Motor neuron (in vitro differentiated cells): Measurements from ENCODE around the gene BAZ2A. TPM values are rescaled to one million over a fixed set of nuclear protein-coding genes. Genes with fewer than 3 reads are reported as not detected.
"Not testable (repeated sequence)": the region's sequence is repeated elsewhere in the genome, so short reads cannot be mapped to it uniquely, and the experiment has no call there.

Experiments
- ATAC-seq, 8 experiments: fragments of 200-7000 bp; cut with Tn5 transposase; replicated peaks in 6 of 8; 2 replicates each; pipeline ENCODE4 v1.8.0; 2021; ENCODE audit warnings: mild to moderate bottlenecking in 8 of 8, moderate library complexity in 8 of 8
- H3K27ac ChIP-seq, 2 donors: fragments of 250-450 bp; sonication (Bioruptor Pico); 2 replicates each; pipeline ENCODE4 v1.9.0; 2021; ENCODE audit warnings: antibody characterized with exemption in 2 of 2, mild to moderate bottlenecking in 2 of 2, moderate library complexity in 1 of 2
- H3K4me1 ChIP-seq, 2 donors: fragments of 250-450 bp; sonication (Bioruptor Pico); replicated peaks in 1 of 2; 2 replicates each; pipeline ENCODE4 v1.6.1; 2021; ENCODE audit warnings: antibody characterized with exemption in 2 of 2, mild to moderate bottlenecking in 2 of 2, moderate library complexity in 1 of 2
- H3K4me3 ChIP-seq, 5 donors: fragments of 250-450 bp; sonication (Bioruptor Pico); 2 replicates each; pipeline ENCODE4 v1.9.0; 2021; ENCODE audit warnings: antibody characterized with exemption in 5 of 5, mild to moderate bottlenecking in 5 of 5, moderate library complexity in 4 of 5
- WGBS, 10 experiments: fragments of 450-650 bp; shearing (Covaris generic); methylation state at CpG; one replicate each; pipeline ENCODE4 v1.0.0; 2022; 5-methylcytosine and 5-hydroxymethylcytosine counted together
- in situ Hi-C, 9 experiments: fragments of 400-800 bp; cut with MboI; loops; one replicate each; pipeline ENCODE4 v1.15.0; 2021; ENCODE audit warnings: low sequenced_read_pairs in 9 of 9, low pct_unique_long_range_greater_than_20kb in 2 of 9; ENCODE audit not compliant: unreplicated experiment in 9 of 9
- total RNA-seq, 8 experiments: library from RNA; unstranded; fragments of 300-600 nt; gene quantifications; 2 replicates each; pipeline versions ENCODE4 v1.2.3 to v1.2.4, GENCODE V29; 2022

BAZ2A gene
- total RNA-seq, 8 experiments from 2014 or later: 19.8 to 101 (median 44.2) TPM

DNA sequence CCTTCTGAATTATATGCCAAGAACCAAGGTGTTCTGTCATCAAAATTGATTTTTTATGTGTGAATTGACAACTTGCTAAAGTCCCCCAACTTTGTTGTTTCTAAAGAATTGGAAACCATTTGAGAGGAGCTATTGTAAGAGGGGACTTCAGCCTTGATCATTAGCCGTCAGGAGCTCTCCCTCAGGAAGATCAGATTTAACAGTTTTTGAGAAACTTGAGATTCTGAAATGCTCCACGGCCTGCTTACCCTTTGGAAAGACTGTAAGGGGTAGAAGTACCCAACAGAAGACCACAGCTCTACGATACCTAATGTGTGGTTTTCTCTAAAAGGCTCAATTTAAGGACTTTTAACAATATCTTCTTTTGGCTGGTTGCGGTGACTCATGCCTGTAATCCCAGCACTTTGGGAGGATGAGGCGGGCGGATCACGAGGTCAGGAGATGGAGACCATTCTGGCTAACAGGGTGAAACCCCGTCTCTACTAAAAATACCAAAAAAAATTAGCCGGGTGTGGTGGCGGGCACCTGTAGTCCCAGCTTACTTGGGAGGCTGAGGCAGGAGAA lies 51.1 kb downstream of the BAZ2A start:
- Histone ChIP-seq H3K4me3 (no peak overlapping the region), H3K4me1 (no peaks in the 10 kb centered on the region), H3K27ac (no peak overlapping the region)
- in situ Hi-C loops: loop anchor here in 1 of 9 experiments (10.0 kb wide), 1 partner anchor 64 kb away; no protein-coding TSS in a partner anchor
- 76 to 98% (median 90%) methylated on average over 1 to 9 of the region's 10 CpGs for WGBS, 10 experiments
- no peak for ATAC-seq

DNA sequence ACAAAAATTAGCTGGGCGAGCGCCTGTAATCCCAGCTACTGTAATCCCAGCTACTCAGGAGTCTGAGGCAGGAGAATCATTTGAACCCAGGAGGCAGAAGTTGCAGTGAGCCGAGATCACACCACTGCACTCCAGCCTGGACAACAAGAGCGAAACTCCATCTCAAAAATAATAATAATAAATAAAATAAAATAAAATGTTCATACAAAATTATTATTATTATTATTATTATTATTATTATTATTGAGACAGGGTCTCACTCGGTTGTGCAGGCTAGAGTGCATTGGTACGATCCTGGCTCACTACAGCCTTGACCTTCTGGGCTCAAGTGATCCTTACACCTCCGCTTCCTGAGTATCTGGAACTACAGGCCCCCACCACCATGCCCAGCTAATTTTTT lies 52.9 kb downstream of the BAZ2A start:
- H3K4me1 ChIP-seq, H3K4me3 ChIP-seq, ATAC-seq, H3K27ac ChIP-seq: not testable (repeated sequence)
- in situ Hi-C loops: loop anchor here in 1 of 9 experiments (10.0 kb wide), 1 partner anchor 62 kb away; no protein-coding TSS in a partner anchor
- WGBS, 10 experiments: 60 to 100% (median 100%) methylated on average over 1 to 7 of the region's 7 CpGs

DNA sequence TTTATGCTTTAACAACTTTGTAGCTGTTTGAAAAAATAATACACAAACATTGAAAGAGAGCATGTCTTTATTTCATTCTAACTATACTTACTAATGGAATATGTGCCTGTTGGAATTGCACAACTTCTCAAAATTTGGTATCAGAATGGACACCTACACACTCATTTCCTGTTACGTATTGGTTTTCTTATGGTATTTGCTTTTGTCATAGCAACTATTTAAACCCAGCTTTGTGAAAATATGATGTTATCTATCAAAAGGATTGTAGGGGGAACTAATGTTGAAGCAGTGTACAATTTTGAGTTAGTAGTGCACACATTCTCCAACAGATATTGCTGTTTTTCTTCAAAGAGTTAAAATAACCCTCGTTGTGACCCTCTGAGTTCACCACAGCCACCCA lies 55.9 kb downstream of the BAZ2A start:
- in situ Hi-C loops: loop anchor here in 1 of 9 experiments (10.0 kb wide), 1 partner anchor 59 kb away; no protein-coding TSS in a partner anchor
- Histone ChIP-seq H3K27ac (no peak overlapping the region), H3K4me1 (no peaks in the 10 kb centered on the region), H3K4me3 (no peak overlapping the region)
- ATAC-seq: no peak
- 6 to 86% (median 69%) methylated on average over 1 to 2 of the region's 2 CpGs; no CpG with 5 or more reads in 3 of the 10 experiments for WGBS, 10 experiments

- no peaks in the 10 kb centered on the region for H3K4me1 ChIP-seq
- 40 to 100% (median 100%) methylated on average over 1 of the region's 1 CpG; no CpG with 5 or more reads in 5 of the 10 experiments for WGBS, 10 experiments
- ATAC-seq: no peak
- H3K4me3 ChIP-seq: no peak overlapping the region
- in situ Hi-C loops: loop anchor here in 1 of 9 experiments (10.0 kb wide), 1 partner anchor 57 kb away; no protein-coding TSS in a partner anchor
- H3K27ac ChIP-seq: no peak overlapping the region
Observed at GRCh38 chr12:56572288-56572687, 57.8 kb downstream of the BAZ2A start.

GRCh38 chr12:56571121-56571520 lies 59.0 kb downstream of the BAZ2A start:
- Histone ChIP-seq H3K4me1 (no peaks in the 10 kb centered on the region), H3K4me3 (no peak overlapping the region), H3K27ac (no peak overlapping the region)
- WGBS, 10 experiments: 10 to 60% (median 46%) methylated on average over 2 to 3 of the region's 4 CpGs; no CpG with 5 or more reads in 7 of the 10 experiments
- in situ Hi-C loops: loop anchor here in 1 of 9 experiments (10.0 kb wide), 1 partner anchor 56 kb away; no protein-coding TSS in a partner anchor
- peak in 1 of 8 experiments; percentile 21 for ATAC-seq

GRCh38 chr12:56568146-56568545 lies 62.0 kb downstream of the BAZ2A start:
- no peaks in the 10 kb centered on the region for H3K4me1 ChIP-seq
- no peak for ATAC-seq
- no peak overlapping the region for H3K27ac ChIP-seq
- WGBS, 10 experiments: 43 to 100% (median 94%) methylated on average over 1 of the region's 1 CpG; no CpG with 5 or more reads in 4 of the 10 experiments
- in situ Hi-C loops: no loop called here
- H3K4me3 ChIP-seq: no peak overlapping the region

DNA sequence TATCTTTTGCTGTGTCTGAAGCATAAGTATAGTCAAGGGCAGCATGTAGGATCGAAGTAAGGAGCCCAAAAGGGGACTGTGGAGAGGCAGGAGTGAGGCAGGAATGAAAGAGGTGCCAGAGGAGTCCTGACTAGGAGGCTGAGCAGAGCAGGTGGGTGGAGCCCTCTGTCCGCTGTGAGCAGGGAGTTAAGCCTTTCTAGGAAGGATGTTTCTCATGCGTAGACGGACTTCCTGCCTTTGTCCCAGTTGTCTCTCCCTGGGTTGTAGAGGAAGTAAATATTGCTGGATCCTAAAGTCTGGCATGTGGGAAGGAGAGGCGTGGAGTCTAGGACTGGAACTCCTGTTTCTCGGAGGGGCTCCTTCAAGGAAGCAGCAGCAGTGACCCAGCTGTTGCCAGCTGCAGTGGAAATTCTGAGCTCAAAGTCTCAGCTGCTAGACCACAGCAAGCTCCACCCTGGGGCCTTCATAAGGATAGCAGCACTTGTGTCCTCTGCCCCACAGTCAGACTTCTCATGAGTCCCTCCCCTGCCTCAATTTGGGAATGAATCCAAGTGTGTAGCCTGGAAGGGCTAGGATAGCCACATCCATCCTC lies 64.5 kb downstream of the BAZ2A start:
- Histone ChIP-seq H3K27ac (no peak overlapping the region), H3K4me1 (no peaks in the 10 kb centered on the region), H3K4me3 (no peak overlapping the region)
- ATAC-seq: peak in 6 of 8 experiments; percentile 25 to 97 (median 68)
- in situ Hi-C loops: no loop called here
- WGBS, 10 experiments: 20 to 72% (median 58%) methylated on average over 1 to 5 of the region's 6 CpGs; no CpG with 5 or more reads in 5 of the 10 experiments

GRCh38 chr12:56551070-56551469 lies 79.1 kb downstream of the BAZ2A start:
- no peak for ATAC-seq
- H3K4me3 ChIP-seq: no peak overlapping the region
- in situ Hi-C loops: no loop called here
- no peaks in the 10 kb centered on the region for H3K4me1 ChIP-seq
- H3K27ac ChIP-seq: no peak overlapping the region
- WGBS, 10 experiments: 86 to 100% (median 90%) methylated on average over 1 to 5 of the region's 5 CpGs; no CpG with 5 or more reads in 1 of the 10 experiments

- in situ Hi-C loops: no loop called here
- no peaks in the 10 kb centered on the region for H3K4me1 ChIP-seq
- 77 to 100% (median 93%) methylated on average over 1 to 5 of the region's 5 CpGs; no CpG with 5 or more reads in 3 of the 10 experiments for WGBS, 10 experiments
- no peak overlapping the region for H3K4me3 ChIP-seq
- no peak for ATAC-seq
- H3K27ac ChIP-seq: no peak overlapping the region
Observed at GRCh38 chr12:56546680-56547079, 83.4 kb downstream of the BAZ2A start.

Other genes starting within 250 kb of the BAZ2A start
- 10 to 100 TPM in 7 of 8 experiments, 1 to 10 TPM in 1; 3.4 to 62.8 (median 19.2) TPM for gene TIMELESS, start 180.9 kb downstream of the BAZ2A start, total RNA-seq
- 1 to 10 TPM in 3 of 8 experiments, under 1 TPM in 5; 0.16 to 2.7 (median 0.44) TPM for gene MIP, start 175.7 kb downstream of the BAZ2A start, total RNA-seq
- gene SPRYD4, start 161.7 kb downstream of the BAZ2A start, total RNA-seq: 1 to 10 TPM; 1.3 to 8.5 (median 2.2) TPM
- gene GLS2, start 142.2 kb downstream of the BAZ2A start, total RNA-seq: 1 to 10 TPM in 6 of 8 experiments, under 1 TPM in 2; 0.46 to 4.3 (median 2.8) TPM
- gene RBMS2, start 108.5 kb downstream of the BAZ2A start, total RNA-seq: 10 to 100 TPM in 3 of 8 experiments, 1 to 10 TPM in 5; 2.6 to 12.9 (median 6.0) TPM
- 1,000 to 10,000 TPM in 2 of 8 experiments, 100 to 1,000 TPM in 6; 542 to 1,138 (median 840) TPM for gene ATP5F1B, start 15.7 kb upstream of the BAZ2A start, total RNA-seq
- 100 to 1,000 TPM; 145 to 328 (median 187) TPM for gene PTGES3, start 58.0 kb upstream of the BAZ2A start, total RNA-seq
- gene NACA, start 95.0 kb upstream of the BAZ2A start, total RNA-seq: 1,000 to 10,000 TPM; 1,543 to 3,132 (median 1,968) TPM
- 10 to 100 TPM in 6 of 8 experiments, 1 to 10 TPM in 2; 2.7 to 33.1 (median 18.7) TPM for gene PRIM1, start 122.0 kb upstream of the BAZ2A start, total RNA-seq
- gene HSD17B6, start 133.0 kb upstream of the BAZ2A start, total RNA-seq: 1 to 10 TPM in 4 of 8 experiments, under 1 TPM in 4; 0.43 to 7.8 (median 0.96) TPM